Omental fat pad (tissue), 4 donors: ENCODE measurements around the gene ELMOD1. TPM values are rescaled to one million over a fixed set of nuclear protein-coding genes. Genes with fewer than 3 reads are reported as not detected.

ENCODE experiments used
- ATAC-seq: fragments of 150-250 bp; one replicate; pipeline ENCODE4 v1.9.1; 2016; ENCODE audit warnings: mild to moderate bottlenecking, moderate library complexity; ENCODE audit not compliant: low FRiP score
- DNase-seq: peaks from one replicate; pipeline ENCODE4 v3.0.0-alpha.2; 2019; ENCODE audit warnings: low spot score
- CTCF ChIP-seq, 3 donors: fragments of 450-650 bp; IDR thresholded peaks; one replicate each; pipeline ENCODE4 v1.5.1; 2016 to 2017; ENCODE audit warnings: antibody characterized with exemption in 3 of 3, mild to moderate bottlenecking in 3 of 3, moderate library complexity in 2 of 3
- total RNA-seq, 4 donors: library from RNA; depleted of rRNA; stranded (reverse); fragments of >200 nt; gene quantifications; one replicate each; pipeline ENCODE4 v1.1.0, GENCODE V29; 2016

The ELMOD1 gene
- total RNA-seq, 4 donors from 2014 or later: not detected

GRCh38 chr11:107661656-107662055 is 70.7 kb downstream of the ELMOD1 start:
- TF ChIP-seq CTCF (IDR thresholded peaks at IDR 0.05): no peak

GRCh38 chr11:107665018-107665417 is 74.1 kb downstream of the ELMOD1 start:
- TF ChIP-seq CTCF (IDR thresholded peaks at IDR 0.05): no peak
- DNase-seq: no peak
- no peak for ATAC-seq

More at GRCh38 chr11:107661656-107662055, 70.7 kb downstream of the ELMOD1 start:
- no peak for ATAC-seq
- no peak for DNase-seq

- DNase-seq (no peak), ATAC-seq (no peak)
- TF ChIP-seq CTCF (IDR thresholded peaks at IDR 0.05): no peak
Observed at GRCh38 chr11:107666911-107667613, 76.1 kb downstream of the ELMOD1 start.

- ATAC-seq (no peak), DNase-seq (no peak)
- no peak for TF ChIP-seq CTCF (IDR thresholded peaks at IDR 0.05)
Observed at GRCh38 chr11:107669191-107669740, 78.3 kb downstream of the ELMOD1 start.

GRCh38 chr11:107669893-107670601 is 79.1 kb downstream of the ELMOD1 start:
- no peak for ATAC-seq

GRCh38 chr11:107675902-107676301 is 85.0 kb downstream of the ELMOD1 start:
- DNase-seq: no peak
- no peak for TF ChIP-seq CTCF (IDR thresholded peaks at IDR 0.05)
- no peak for ATAC-seq

More at GRCh38 chr11:107669893-107670601, 79.1 kb downstream of the ELMOD1 start:
- TF ChIP-seq CTCF (IDR thresholded peaks at IDR 0.05): no peak
- DNase-seq: no peak
